Activated CD4-positive, alpha-beta T cell treated with anti-CD3 and anti-CD28 coated beads, Interleukin-2, amount 10 ng/mL, durations not matched to agents 7 days and 5 days (primary cell): Measurements from ENCODE around the gene SURF2. TPM values are rescaled to one million over a fixed set of nuclear protein-coding genes. Genes with fewer than 3 reads are reported as not detected.

Experiments
- CTCF ChIA-PET: fragments of 350-600 bp; sonication (Branson Sonifier 250); formaldehyde crosslinking; loops from one replicate; lab custom pipeline; 2021; ENCODE audit warnings: antibody characterized with exemption; lab: Charles Lee
- POLR2A ChIA-PET: fragments of 350-600 bp; sonication (Branson Sonifier 250); formaldehyde crosslinking; loops from one replicate; lab custom pipeline; 2021; ENCODE audit warnings: antibody characterized with exemption; lab: Charles Lee
- DNase-seq: peaks from one replicate; pipeline ENCODE4 v3.0.0-alpha.2; 2020
- H3K27ac Mint-ChIP-seq: one replicate; pipeline ENCODE4 v1.8.0; 2021; ENCODE audit warnings: mild to moderate bottlenecking, moderate library complexity, mixed read lengths
- H3K27me3 Mint-ChIP-seq: one replicate; pipeline ENCODE4 v1.8.0; 2021; ENCODE audit warnings: mixed read lengths
- H3K36me3 Mint-ChIP-seq: one replicate; pipeline ENCODE4 v1.8.0; 2021; ENCODE audit warnings: low read depth, mixed read lengths
- H3K4me1 Mint-ChIP-seq: one replicate; pipeline ENCODE4 v1.8.0; 2021; ENCODE audit warnings: mixed read lengths
- H3K4me3 Mint-ChIP-seq: one replicate; pipeline ENCODE4 v1.8.0; 2021; ENCODE audit warnings: mild to moderate bottlenecking, moderate library complexity, mixed read lengths
- H3K9me3 Mint-ChIP-seq: one replicate; pipeline ENCODE4 v1.8.0; 2021; ENCODE audit warnings: mixed read lengths
- total RNA-seq, 2 experiments: library from RNA; stranded (reverse); gene quantifications; one replicate each; pipeline ENCODE4 v1.2.3, GENCODE V29; 2021

The SURF2 gene
- total RNA-seq, 2 experiments from 2014 or later, result 14.8 to 16.0 TPM

DNA sequence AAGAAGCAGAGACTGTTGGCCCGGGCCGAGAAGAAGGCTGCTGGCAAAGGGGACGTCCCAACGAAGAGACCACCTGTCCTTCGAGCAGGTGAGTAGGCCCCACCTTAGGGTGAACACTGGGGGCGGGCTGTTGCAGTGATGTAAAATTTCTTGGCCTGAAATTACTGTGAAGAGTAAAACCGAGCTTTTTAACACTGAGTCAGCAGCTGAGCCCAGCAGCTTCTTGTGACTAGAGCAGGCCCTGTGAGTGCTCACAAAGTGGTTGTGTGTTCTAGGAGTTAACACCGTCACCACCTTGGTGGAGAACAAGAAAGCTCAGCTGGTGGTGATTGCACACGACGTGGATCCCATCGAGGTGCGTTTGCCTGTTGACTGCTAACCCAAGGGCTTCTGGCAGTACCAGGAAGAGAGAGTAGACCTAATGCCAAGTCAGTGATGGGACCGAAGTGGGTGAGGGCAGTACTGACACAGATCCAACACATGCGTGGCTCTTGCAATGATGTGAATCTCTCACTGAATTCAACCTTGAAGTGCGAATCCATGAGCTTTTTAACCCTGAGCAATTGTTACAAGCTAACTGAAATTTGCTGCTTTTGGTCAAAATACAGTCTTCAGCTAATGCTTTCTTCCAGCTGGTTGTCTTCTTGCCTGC lies 6.3 kb upstream of the SURF2 start:
- peak overlapping the region; percentile 34 for H3K4me3 Mint-ChIP-seq
- no peaks in the 10 kb centered on the region for H3K9me3 Mint-ChIP-seq
- ChIA-PET CTCF (interaction anchor here (0.9 to 2.6 kb wide), 7 partner anchors 10 to 68 kb away, joined by 3 to 10 read pairs (median 3); no protein-coding TSS in a partner anchor), POLR2A (interaction anchor here (2.6 kb wide), 1 partner anchor 21 kb away, joined by 17 read pairs; no protein-coding TSS in a partner anchor)
- DNase-seq, result no peak
- H3K27ac Mint-ChIP-seq, result peak overlapping the region; percentile 71
- H3K36me3 Mint-ChIP-seq, result peaks cover 57% of the 10 kb centered on the region
- H3K27me3 Mint-ChIP-seq, result no peaks in the 10 kb centered on the region
- H3K4me1 Mint-ChIP-seq, result peaks cover 56% of the 10 kb centered on the region

DNA sequence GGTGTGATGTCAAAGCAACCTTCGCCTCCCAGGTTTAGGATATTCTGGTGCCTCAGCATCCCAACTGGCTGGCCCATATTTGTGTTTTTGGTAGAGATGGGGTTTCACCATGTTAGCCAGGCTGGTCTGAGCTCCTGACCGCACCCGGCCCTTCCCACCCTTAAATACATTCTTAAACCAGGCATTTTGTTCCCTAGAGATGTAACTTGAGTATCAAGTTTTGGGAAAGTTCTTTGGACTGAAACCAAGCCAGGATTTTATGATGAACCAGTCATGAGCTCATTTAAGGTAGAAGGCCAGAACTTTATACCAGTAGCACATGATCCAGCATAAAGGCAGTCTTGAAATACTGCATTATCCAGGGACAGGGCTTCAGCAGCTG lies 4.8 kb upstream of the SURF2 start:
- Mint-ChIP-seq H3K27ac (no peak overlapping the region), H3K9me3 (no peaks in the 10 kb centered on the region), H3K4me1 (peaks cover 57% of the 10 kb centered on the region), H3K36me3 (peaks cover 57% of the 10 kb centered on the region), H3K4me3 (no peak overlapping the region), H3K27me3 (no peaks in the 10 kb centered on the region)
- ChIA-PET POLR2A (no interaction called here), CTCF (interaction anchor here (1.3 to 2.6 kb wide), 7 partner anchors 8 to 67 kb away, joined by 3 to 10 read pairs (median 3); no protein-coding TSS in a partner anchor)
- DNase-seq, result no peak

DNA sequence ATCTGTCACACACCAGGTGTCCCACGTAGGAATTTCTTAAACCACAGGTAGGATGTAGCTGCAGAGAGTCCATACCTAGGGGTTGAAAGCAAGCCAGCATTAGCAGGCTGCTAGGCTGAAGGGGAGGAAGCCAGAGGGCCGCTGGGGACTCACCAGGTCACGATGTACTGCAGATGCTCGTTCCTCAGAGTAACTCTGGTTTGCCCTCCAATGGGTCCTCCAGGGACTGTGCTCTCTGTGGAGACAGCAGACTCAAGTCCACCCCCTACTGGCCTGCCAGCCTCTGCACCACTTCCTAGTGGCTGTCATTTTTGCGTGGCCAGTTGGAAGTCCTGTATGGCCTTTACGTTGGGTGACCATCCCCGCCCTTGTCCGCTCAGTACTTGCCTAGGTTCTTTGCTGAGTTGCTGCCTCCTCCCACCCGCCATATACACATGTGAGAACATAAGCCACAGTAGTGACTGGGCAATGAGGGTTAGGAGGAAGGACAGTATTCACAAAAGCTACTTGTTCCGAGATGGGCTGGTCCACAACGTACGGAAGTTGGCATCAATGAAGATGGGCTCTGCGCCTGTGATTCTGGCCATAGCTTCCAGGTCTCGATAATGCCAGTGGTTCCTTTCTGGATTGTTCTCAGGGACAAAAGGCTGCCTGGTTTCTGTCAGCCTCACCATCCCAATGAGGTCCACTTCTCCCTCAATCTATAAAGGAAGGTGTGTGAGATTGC lies 4.3 kb upstream of the SURF2 start:
- peaks cover 52% of the 10 kb centered on the region for H3K4me1 Mint-ChIP-seq
- no peaks in the 10 kb centered on the region for H3K27me3 Mint-ChIP-seq
- peak; percentile 50 for DNase-seq
- H3K4me3 Mint-ChIP-seq, result no peak overlapping the region
- H3K27ac Mint-ChIP-seq, result no peak overlapping the region
- ChIA-PET CTCF (interaction anchor here (0.9 to 2.6 kb wide), 7 partner anchors 9 to 66 kb away, joined by 3 to 10 read pairs (median 3); no protein-coding TSS in a partner anchor), POLR2A (no interaction called here)
- peaks cover 54% of the 10 kb centered on the region for H3K36me3 Mint-ChIP-seq
- no peaks in the 10 kb centered on the region for H3K9me3 Mint-ChIP-seq

DNA sequence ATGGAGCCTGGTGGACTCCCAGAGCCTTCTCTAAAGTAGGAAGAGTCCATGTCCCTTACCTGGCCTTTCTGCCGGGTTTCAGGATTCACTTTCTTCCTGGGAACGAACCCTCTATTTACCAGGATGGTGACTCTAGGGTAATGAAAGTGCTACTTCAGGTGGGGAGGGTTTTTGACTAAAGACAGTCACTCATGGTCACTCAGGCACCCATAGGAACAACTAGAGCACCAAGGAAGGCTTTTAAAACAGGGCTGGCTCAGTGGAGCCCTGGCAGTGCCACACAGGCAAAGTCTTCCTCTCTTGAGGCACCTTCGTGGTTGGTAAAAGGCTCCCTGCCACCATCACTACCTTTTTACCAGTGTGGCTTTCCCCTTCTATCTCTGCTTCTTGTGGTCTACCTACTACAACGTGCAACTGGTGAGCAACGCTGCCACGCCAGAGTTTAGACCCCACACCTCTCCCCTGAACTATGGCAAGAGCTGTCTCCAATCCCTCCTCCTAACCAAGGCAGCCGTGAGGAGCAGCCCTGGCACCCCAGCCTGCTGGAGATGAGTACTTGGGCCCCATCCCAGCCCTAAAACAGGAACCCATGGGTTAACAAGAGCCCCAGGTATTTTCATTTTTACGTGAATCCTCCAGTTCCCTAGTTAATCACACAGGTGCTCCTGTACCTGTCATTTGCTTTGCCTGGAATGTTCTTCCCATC lies 3.6 kb upstream of the SURF2 start:
- Mint-ChIP-seq H3K4me1 (peaks cover 57% of the 10 kb centered on the region), H3K4me3 (no peak overlapping the region), H3K9me3 (no peaks in the 10 kb centered on the region), H3K27ac (no peak overlapping the region), H3K27me3 (no peaks in the 10 kb centered on the region), H3K36me3 (peaks cover 56% of the 10 kb centered on the region)
- no peak for DNase-seq
- POLR2A ChIA-PET, result no interaction called here
- CTCF ChIA-PET, result interaction anchor here (0.7 to 2.6 kb wide), 7 partner anchors 8 to 53 kb away, joined by 3 to 10 read pairs (median 3); no protein-coding TSS in a partner anchor

DNA sequence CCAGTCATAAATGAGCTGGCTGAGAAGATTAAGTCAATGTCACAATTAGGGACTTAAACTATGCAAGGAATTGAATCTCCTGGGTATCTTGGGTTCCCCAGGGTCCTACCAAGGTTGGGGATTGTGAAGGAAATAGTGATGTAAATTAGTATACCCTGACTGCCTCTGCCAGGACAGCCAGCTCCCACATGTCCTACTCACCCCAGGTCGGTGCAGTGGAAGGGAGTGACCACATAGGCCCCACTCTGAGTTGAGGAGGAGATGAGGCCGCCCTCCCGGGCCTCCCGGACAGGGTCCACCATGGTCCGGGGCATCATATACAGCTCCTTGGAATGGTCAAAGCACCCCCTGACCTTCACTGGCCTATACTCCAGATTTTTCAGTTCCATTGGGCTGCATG lies 2.8 kb upstream of the SURF2 start:
- H3K4me1 Mint-ChIP-seq, result peaks cover 62% of the 10 kb centered on the region
- no peak for DNase-seq
- peaks cover 54% of the 10 kb centered on the region for H3K36me3 Mint-ChIP-seq
- no peak overlapping the region for H3K27ac Mint-ChIP-seq
- ChIA-PET POLR2A (no interaction called here), CTCF (interaction anchor here (0.7 kb wide), 1 partner anchor 10 kb away, joined by 3 read pairs; no protein-coding TSS in a partner anchor)
- H3K9me3 Mint-ChIP-seq, result no peaks in the 10 kb centered on the region
- H3K27me3 Mint-ChIP-seq, result no peaks in the 10 kb centered on the region
- no peak overlapping the region for H3K4me3 Mint-ChIP-seq

DNA sequence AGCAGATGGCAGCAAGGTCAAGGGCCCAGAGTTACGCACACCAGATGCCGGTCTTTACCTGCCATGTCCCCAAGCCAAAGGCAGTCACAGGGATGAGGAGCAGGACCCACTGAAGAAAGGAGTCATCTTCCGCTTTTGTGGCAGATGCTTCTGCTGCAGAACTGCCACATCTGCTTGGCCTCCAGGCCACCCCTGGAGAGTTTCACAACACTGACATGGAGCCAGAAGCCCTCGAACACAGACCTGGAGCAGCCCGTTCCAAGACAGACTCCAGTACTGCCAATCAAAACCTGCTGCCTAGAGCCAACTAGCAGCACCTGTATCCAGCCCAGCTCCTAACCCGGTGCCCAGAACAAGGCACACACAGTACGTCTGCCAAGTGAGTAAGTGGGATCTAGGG lies 1.6 kb upstream of the SURF2 start:
- H3K4me3 Mint-ChIP-seq, result peak overlapping the region; percentile 85
- no peaks in the 10 kb centered on the region for H3K27me3 Mint-ChIP-seq
- DNase-seq, result no peak
- ChIA-PET CTCF (interaction anchor here (1.1 to 1.3 kb wide), 3 partner anchors 11 to 169 kb away, joined by 3 to 6 read pairs (median 5); no protein-coding TSS in a partner anchor), POLR2A (interaction anchor here (1.4 kb wide), 1 partner anchor 19 kb away, joined by 6 read pairs; no protein-coding TSS in a partner anchor)
- peak overlapping the region; percentile 41 for H3K27ac Mint-ChIP-seq
- H3K9me3 Mint-ChIP-seq, result no peaks in the 10 kb centered on the region
- peaks cover 42% of the 10 kb centered on the region for H3K36me3 Mint-ChIP-seq
- H3K4me1 Mint-ChIP-seq, result peaks cover 57% of the 10 kb centered on the region

DNA sequence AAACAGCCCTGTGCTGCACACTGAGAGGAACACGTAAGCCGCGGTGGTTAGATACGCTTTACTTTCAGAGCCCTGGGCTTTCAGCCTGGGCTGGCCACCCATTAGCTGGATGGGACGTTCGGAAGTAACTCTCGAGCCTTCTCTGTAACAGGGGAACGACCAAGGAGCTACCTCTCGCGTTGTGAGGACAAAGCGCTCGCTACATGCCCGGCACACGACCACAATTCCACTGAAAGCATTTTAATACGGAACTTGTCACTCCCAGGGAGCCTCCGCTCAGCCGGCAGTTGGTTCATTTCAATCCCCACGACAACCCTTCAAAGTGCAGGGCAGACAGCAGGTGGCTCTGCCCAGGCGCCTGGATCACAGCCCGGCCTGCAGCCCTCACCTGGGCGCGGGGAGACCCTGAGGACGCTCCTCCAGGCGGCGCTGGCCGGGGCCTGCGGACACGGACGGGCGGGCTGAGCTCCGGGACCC lies 431 bp upstream of the SURF2 start:
- H3K27ac Mint-ChIP-seq, result peak overlapping the region; percentile 88
- no peak for DNase-seq
- H3K27me3 Mint-ChIP-seq, result no peaks in the 10 kb centered on the region
- POLR2A ChIA-PET, result interaction anchor here (1.4 to 2.5 kb wide), 2 partner anchors 15 to 18 kb away, joined by 6 to 7 read pairs; no protein-coding TSS in a partner anchor
- H3K4me1 Mint-ChIP-seq, result peaks cover 50% of the 10 kb centered on the region
- peak overlapping the region; percentile 85 for H3K4me3 Mint-ChIP-seq
- no peaks in the 10 kb centered on the region for H3K9me3 Mint-ChIP-seq
- CTCF ChIA-PET, result interaction anchor here (0.6 to 2.3 kb wide), 10 partner anchors 9 to 170 kb away, joined by 3 to 11 read pairs (median 4); no protein-coding TSS in a partner anchor
- H3K36me3 Mint-ChIP-seq, result peaks cover 32% of the 10 kb centered on the region

DNA sequence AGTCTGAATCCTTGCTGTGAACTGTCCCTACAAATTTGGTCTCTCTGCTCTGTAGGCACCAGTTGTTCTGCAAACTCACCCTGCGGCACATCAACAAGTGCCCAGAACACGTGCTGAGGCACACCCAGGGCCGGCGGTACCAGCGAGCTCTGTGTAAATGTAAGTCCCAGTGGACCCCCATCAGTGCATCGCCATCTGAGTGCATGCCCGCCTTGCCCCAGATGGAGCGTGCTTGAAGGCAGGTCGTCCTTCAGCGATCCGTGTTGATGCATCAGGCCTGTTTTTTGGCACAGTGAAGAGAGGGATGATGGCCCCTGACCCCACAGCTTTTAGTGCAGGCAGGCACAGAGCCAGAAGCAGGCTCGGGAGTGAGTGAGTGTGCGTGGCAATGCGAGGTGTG lies 1.3 kb downstream of the SURF2 start:
- Mint-ChIP-seq H3K27ac (no peak overlapping the region), H3K4me1 (peaks cover 46% of the 10 kb centered on the region), H3K36me3 (peaks cover 30% of the 10 kb centered on the region), H3K27me3 (no peaks in the 10 kb centered on the region), H3K9me3 (no peaks in the 10 kb centered on the region), H3K4me3 (peak overlapping the region; percentile 85)
- POLR2A ChIA-PET, result interaction anchor here (1.1 to 2.5 kb wide), 2 partner anchors 10 to 13 kb away, joined by 4 to 7 read pairs; partner anchors contain the start of genes MED22 and RPL7A
- CTCF ChIA-PET, result interaction anchor here (0.6 to 2.3 kb wide), 7 partner anchors 9 to 446 kb away, joined by 3 to 11 read pairs (median 5); partner anchors contain the start of genes MED22, RPL7A and STKLD1
- DNase-seq, result no peak

DNA sequence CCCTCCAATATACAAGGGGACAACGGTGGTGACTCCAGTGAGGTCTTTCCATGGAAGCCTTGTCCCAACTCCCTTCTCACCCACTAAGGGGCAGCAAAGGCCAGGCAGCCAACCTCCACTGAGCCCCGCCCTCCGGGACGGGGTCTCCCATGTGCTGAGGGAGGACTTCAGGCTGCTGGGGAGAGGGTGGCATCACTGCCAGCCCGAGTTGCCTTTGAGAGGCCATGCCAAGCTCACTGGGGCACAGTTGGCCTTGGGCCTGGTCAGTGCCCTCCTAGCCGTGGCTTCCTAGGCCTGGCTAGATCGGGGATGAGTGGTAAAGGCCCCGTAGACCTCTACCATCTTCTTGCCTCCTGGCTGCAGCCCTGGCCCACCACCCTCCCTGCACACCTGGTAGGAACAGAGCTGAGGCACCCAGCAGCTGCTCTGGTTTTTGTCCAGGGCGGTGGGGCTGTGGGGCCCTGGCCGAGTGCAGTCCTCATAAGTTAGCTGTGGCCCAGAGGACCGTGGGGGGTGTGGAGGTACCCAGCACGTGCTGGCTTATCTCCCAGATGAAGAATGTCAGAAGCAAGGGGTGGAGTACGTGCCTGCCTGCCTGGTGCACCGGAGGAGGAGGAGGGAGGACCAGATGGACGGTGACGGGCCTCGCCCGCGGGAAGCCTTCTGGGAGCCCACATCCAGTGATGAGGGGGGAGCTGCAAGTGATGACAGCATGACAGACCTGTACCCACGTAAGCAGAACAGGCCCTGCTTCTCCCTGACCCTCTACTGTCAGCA lies 3.2 kb downstream of the SURF2 start:
- DNase-seq, result no peak
- Mint-ChIP-seq H3K27ac (peak overlapping the region; percentile 52), H3K4me3 (no peak overlapping the region), H3K27me3 (no peaks in the 10 kb centered on the region), H3K4me1 (peaks cover 42% of the 10 kb centered on the region), H3K36me3 (peaks cover 38% of the 10 kb centered on the region), H3K9me3 (no peaks in the 10 kb centered on the region)
- POLR2A ChIA-PET, result interaction anchor here (1.0 kb wide), 1 partner anchor 12 kb away, joined by 3 read pairs; the partner anchor contains the start of genes MED22 and RPL7A
- CTCF ChIA-PET, result interaction anchor here (0.8 to 1.6 kb wide), 4 partner anchors 10 to 17 kb away, joined by 3 to 8 read pairs (median 3); no protein-coding TSS in a partner anchor

DNA sequence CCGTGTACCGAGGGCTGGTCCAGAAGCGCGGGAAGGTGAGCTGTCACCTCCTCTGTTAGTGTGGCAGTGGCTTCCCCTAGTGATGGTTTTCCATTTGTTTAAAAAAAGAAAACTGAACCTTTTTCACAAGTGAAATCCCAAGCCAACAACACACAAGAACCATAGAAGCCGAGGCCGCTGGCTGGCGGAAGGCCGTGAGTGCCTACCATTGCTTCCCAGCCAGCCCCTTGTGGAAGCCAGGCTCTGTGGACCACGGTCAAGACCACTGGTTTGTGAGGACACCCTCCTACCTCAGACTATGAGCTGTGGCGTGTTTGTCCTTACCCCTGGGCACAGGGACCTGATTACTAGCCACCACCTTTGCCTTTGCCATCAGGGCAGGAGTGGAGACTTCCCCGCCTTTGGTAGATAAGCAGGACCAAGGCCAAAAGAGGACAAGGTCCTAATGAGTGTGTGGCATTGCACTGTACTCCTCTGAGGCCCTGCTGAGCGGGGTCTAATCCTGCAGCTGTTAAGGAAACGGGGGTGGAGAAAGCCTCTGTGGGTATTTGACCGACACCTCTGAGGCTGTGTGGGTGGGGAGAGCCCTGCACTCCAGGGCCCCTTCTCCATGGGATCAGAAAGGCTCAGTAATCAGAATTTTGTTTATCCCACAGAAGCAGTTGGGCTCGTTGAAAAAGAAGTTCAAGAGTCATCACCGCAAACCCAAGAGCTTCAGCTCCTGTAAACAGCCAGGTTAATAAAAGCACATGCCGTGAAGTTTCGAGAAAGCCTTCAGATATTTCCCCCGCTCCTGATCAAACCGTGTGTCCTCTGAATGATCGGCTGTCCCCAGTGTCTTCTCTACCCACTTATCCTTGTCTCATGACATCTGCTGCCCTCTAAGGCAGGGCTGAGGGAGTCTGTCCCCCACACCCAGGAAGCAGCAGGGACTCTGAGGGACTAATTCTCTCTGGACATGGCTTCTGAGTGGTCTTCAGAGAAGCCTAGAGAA lies 4.3 kb downstream of the SURF2 start:
- POLR2A ChIA-PET, result no interaction called here
- H3K4me1 Mint-ChIP-seq, result peaks cover 32% of the 10 kb centered on the region
- no peaks in the 10 kb centered on the region for H3K27me3 Mint-ChIP-seq

More for the DNA sequence above, 4.3 kb downstream of the SURF2 start:
- Mint-ChIP-seq H3K9me3 (no peaks in the 10 kb centered on the region), H3K36me3 (peaks cover 47% of the 10 kb centered on the region), H3K27ac (peak overlapping the region; percentile 42), H3K4me3 (no peak overlapping the region)
- no peak for DNase-seq
- CTCF ChIA-PET, result interaction anchor here (0.6 to 1.2 kb wide), 5 partner anchors 9 to 25 kb away, joined by 3 to 4 read pairs (median 3); partner anchors contain the start of genes MED22 and RPL7A
